Prostate gland (tissue), 2 donors: ENCODE data around the gene ABHD17A. TPM values are rescaled to one million over a fixed set of nuclear protein-coding genes. Genes with fewer than 3 reads are reported as not detected.

Source experiments
- DNase-seq: peaks from one replicate; pipeline ENCODE4 v3.0.0-alpha.2; 2019; ENCODE audit warnings: low spot score
- H3K27ac ChIP-seq, 2 donors: fragments of 200-600 bp; sonication (generic); 2 replicates each; pipeline ENCODE4 v1.5.1; 2017 to 2019
- H3K27me3 ChIP-seq: fragments of 200-600 bp; sonication (generic); replicated peaks from 2 replicates; pipeline ENCODE4 v1.5.1; 2019; ENCODE audit not compliant: insufficient read depth
- H3K36me3 ChIP-seq, 2 donors: fragments of 200-600 bp; sonication (generic); 1 replicate in 1 of 2; 2 replicates in 1 of 2; pipeline versions ENCODE4 v1.5.1 to v1.8.1; 2017 to 2019
- H3K4me1 ChIP-seq: fragments of 200-600 bp; sonication (generic); replicated peaks from 2 replicates; pipeline ENCODE4 v1.5.1; 2019
- H3K4me3 ChIP-seq, 2 donors: fragments of 200-600 bp; sonication (generic); 2 replicates each; pipeline ENCODE4 v1.5.1; 2017 to 2019
- H3K9me3 ChIP-seq: fragments of 200-600 bp; sonication (generic); 2 replicates; pipeline ENCODE4 v1.5.1; 2017
- CTCF ChIP-seq, 4 experiments: fragments of 200-600 bp in 2 of 4; fragments of 450-650 bp in 2 of 4; sonication (generic) in 2 of 4; IDR thresholded peaks; 1 replicate in 3 of 4; 2 replicates in 1 of 4; pipeline ENCODE4 v1.5.1; 2016 to 2019; ENCODE audit warnings: antibody characterized with exemption in 4 of 4, mild to moderate bottlenecking in 2 of 4, moderate library complexity in 2 of 4
- POLR2A ChIP-seq: fragments of 450-650 bp; IDR thresholded peaks from one replicate; pipeline ENCODE4 v1.6.1; 2016; ENCODE audit warnings: antibody characterized with exemption, mild to moderate bottlenecking
- POLR2AphosphoS5 ChIP-seq: sonication (generic); formaldehyde crosslinking; IDR thresholded peaks from one replicate; pipeline ENCODE4 v1.6.1; 2017; ENCODE audit warnings: antibody characterized with exemption
- WGBS: methylation state at CpG from one replicate; pipeline ENCODE4 v1.1.5; 2018; 5-methylcytosine and 5-hydroxymethylcytosine counted together
- intact Hi-C: fragments of 100-400 bp; cut with DNase I; formaldehyde crosslinking; loops from one replicate; pipeline ENCODE4 v1.14.2; 2022
- total RNA-seq, 2 donors: library from RNA; depleted of rRNA; stranded (reverse); fragments of >200 nt; gene quantifications; one replicate each; pipeline ENCODE4 v1.1.0, GENCODE V29; 2016

Gene ABHD17A
- total RNA-seq, 2 donors from 2014 or later = 131 to 146 TPM

- Histone ChIP-seq H3K27ac (no peak overlapping the region), H3K9me3 (no peaks in the 10 kb centered on the region), H3K27me3 (no peaks in the 10 kb centered on the region), H3K4me3 (no peak overlapping the region), H3K4me1 (peaks cover 6% of the 10 kb centered on the region), H3K36me3 (no peaks in the 10 kb centered on the region)
- TF ChIP-seq POLR2AphosphoS5 = no peak
- no peak for TF ChIP-seq CTCF (IDR thresholded peaks at IDR 0.05)
- no peak for TF ChIP-seq POLR2A
- intact Hi-C loops = no loop called here
- 22% methylated on average over 61 of the region's 66 CpGs for WGBS
- no peak for DNase-seq
These were observed 33.4 kb downstream of the ABHD17A start for GRCh38 chr19:1851654-1852580.

- no peak for TF ChIP-seq POLR2A
- TF ChIP-seq POLR2AphosphoS5 = no peak
- TF ChIP-seq CTCF (IDR thresholded peaks at IDR 0.05) = no peak
- no peak for DNase-seq
- Histone ChIP-seq H3K36me3 (no peaks in the 10 kb centered on the region), H3K27ac (no peak overlapping the region), H3K4me3 (no peak overlapping the region), H3K9me3 (no peaks in the 10 kb centered on the region), H3K4me1 (peaks cover 14% of the 10 kb centered on the region), H3K27me3 (no peaks in the 10 kb centered on the region)
- intact Hi-C loops = no loop called here
- 70% methylated on average over 31 of the region's 31 CpGs for WGBS
These were observed 34.3 kb downstream of the ABHD17A start for GRCh38 chr19:1850809-1851653.

GRCh38 chr19:1849886-1850398 lies 35.4 kb downstream of the ABHD17A start:
- H3K36me3 ChIP-seq = no peaks in the 10 kb centered on the region
- TF ChIP-seq POLR2AphosphoS5 (no peak), POLR2A (no peak), CTCF (IDR thresholded peaks at IDR 0.05) (no peak)
- peaks cover 17% of the 10 kb centered on the region for H3K4me1 ChIP-seq
- no peaks in the 10 kb centered on the region for H3K27me3 ChIP-seq
- no peaks in the 10 kb centered on the region for H3K9me3 ChIP-seq
- H3K4me3 ChIP-seq = no peak overlapping the region
- WGBS = 86% methylated on average over 10 of the region's 10 CpGs
- no peak overlapping the region for H3K27ac ChIP-seq
- no peak for DNase-seq
- intact Hi-C loops = no loop called here

- no peak for DNase-seq
- Histone ChIP-seq H3K36me3 (no peaks in the 10 kb centered on the region), H3K4me1 (peaks cover 26% of the 10 kb centered on the region), H3K4me3 (no peak overlapping the region), H3K27me3 (no peaks in the 10 kb centered on the region), H3K9me3 (no peaks in the 10 kb centered on the region), H3K27ac (peak overlapping the region in 1 of 2 donors; percentile 95)
- TF ChIP-seq POLR2A (no peak), CTCF (IDR thresholded peaks at IDR 0.05) (no peak), POLR2AphosphoS5 (no peak)
- intact Hi-C loops = no loop called here
- 59% methylated on average over 5 of the region's 5 CpGs for WGBS
These were observed 36.2 kb downstream of the ABHD17A start for GRCh38 chr19:1849132-1849474.
